OCI-LY7 (cell line): ENCODE data around the gene SRPRB. TPM values are rescaled to one million over a fixed set of nuclear protein-coding genes. Genes with fewer than 3 reads are reported as not detected.

ENCODE experiments used
- BruUV-seq: library from RNA; stranded (reverse); fragments of 400-500 nt; replicated peaks from 2 replicates; lab custom pipeline; 2021; lab: Mats Ljungman, UMichigan
- CTCF ChIA-PET: fragments of 300-600 bp; sonication (Branson Sonifier 250); formaldehyde crosslinking; loops from one replicate; lab custom pipeline; 2022; ENCODE audit warnings: antibody characterized with exemption; ENCODE audit not compliant: unreplicated experiment; lab: Charles Lee
- POLR2A ChIA-PET: fragments of 300-600 bp; sonication (Branson Sonifier 250); formaldehyde crosslinking; loops from one replicate; lab custom pipeline; 2022; ENCODE audit warnings: antibody characterized with exemption; lab: Charles Lee
- DNase-seq: peaks from one replicate; pipeline ENCODE4 v3.0.0-alpha.2; 2015; ENCODE audit warnings: low spot score
- H2AFZ ChIP-seq: fragments of 200-600 bp; sonication (generic), shearing (Covaris generic); 2 replicates; pipeline ENCODE4 v1.6.1; 2014; ENCODE audit warnings: mild to moderate bottlenecking, antibody characterized with exemption, low read length, moderate library complexity
- H3K27ac ChIP-seq: fragments of 200-600 bp; sonication (generic); 2 replicates; pipeline ENCODE4 v1.5.1; 2014; ENCODE audit warnings: mixed run types, low read depth, mild to moderate bottlenecking, moderate library complexity, low read length, inconsistent platforms; ENCODE audit not compliant: poor library complexity, severe bottlenecking
- H3K36me3 ChIP-seq: fragments of 200-600 bp; sonication (generic); 2 replicates; pipeline ENCODE4 v1.6.1; 2014; ENCODE audit warnings: mild to moderate bottlenecking, antibody characterized with exemption, low read length, moderate library complexity, mixed read lengths; ENCODE audit not compliant: insufficient read depth
- H3K4me1 ChIP-seq: fragments of 200-600 bp; sonication (generic); 2 replicates; pipeline ENCODE4 v1.5.1; 2014; ENCODE audit warnings: mild to moderate bottlenecking, low read length; ENCODE audit not compliant: insufficient read depth, poor library complexity, severe bottlenecking
- H3K4me2 ChIP-seq: fragments of 200-600 bp; sonication (generic); 2 replicates; pipeline ENCODE4 v1.6.1; 2014; ENCODE audit warnings: mild to moderate bottlenecking, low read length
- H3K4me3 ChIP-seq: fragments of 200-600 bp; sonication (generic); 2 replicates; pipeline ENCODE4 v1.5.1; 2014; ENCODE audit warnings: mild to moderate bottlenecking, low read depth, low read length; ENCODE audit not compliant: poor library complexity, severe bottlenecking
- H3K79me2 ChIP-seq: fragments of 200-600 bp; sonication (generic); 2 replicates; pipeline ENCODE4 v1.6.1; 2016; ENCODE audit warnings: low read depth, mild to moderate bottlenecking, low read length, moderate library complexity, mixed read lengths; ENCODE audit not compliant: insufficient read depth
- H3K9me2 ChIP-seq: fragments of 200-600 bp; sonication (generic); 2 replicates; pipeline ENCODE4 v1.6.1; 2016; ENCODE audit warnings: mild to moderate bottlenecking, low read length, mixed read lengths; ENCODE audit not compliant: insufficient read depth
- H3K9me3 ChIP-seq: fragments of 200-600 bp; sonication (generic); 2 replicates; pipeline ENCODE4 v1.6.1; 2014; ENCODE audit warnings: mild to moderate bottlenecking, mixed run types, low read length, mixed read lengths
- H4K20me1 ChIP-seq: fragments of 200-600 bp; sonication (generic); 2 replicates; pipeline ENCODE4 v1.6.1; 2014; ENCODE audit warnings: mild to moderate bottlenecking, antibody characterized with exemption, low read length, moderate library complexity, mixed read lengths; ENCODE audit not compliant: insufficient read depth
- EZH2phosphoT487 ChIP-seq: fragments of 200-600 bp; sonication (generic); IDR thresholded peaks from 2 replicates; pipeline ENCODE4 v1.6.1; 2018; ENCODE audit warnings: low read depth, borderline replicate concordance, mild to moderate bottlenecking, mixed run types, antibody characterized with exemption, low read length, moderate library complexity, mixed read lengths
- intact Hi-C: fragments of 100-400 bp; cut with micrococcal nuclease; formaldehyde crosslinking; loops from one replicate; pipeline ENCODE4 v1.10.0; 2022; ENCODE audit not compliant: unreplicated experiment
- total RNA-seq, 2 experiments: library from RNA; depleted of rRNA in 1 of 2; stranded (reverse); fragments of >200 nt in 1 of 2; shearing (Covaris generic) in 1 of 2; gene quantifications; 2 replicates each; pipeline ENCODE4 v1.2.3, GENCODE V29; 2014 to 2022
- TF ChIP-seq, protein P1 (sequence below): fragments of 200-600 bp; sonication (generic); conservative IDR thresholded peaks from 2 replicates; pipeline ENCODE4 v1.5.1; 2014; ENCODE audit warnings: mild to moderate bottlenecking, antibody characterized with exemption, low read length, moderate library complexity, mixed read lengths

SRPRB gene
- total RNA-seq, 2 experiments from 2014 or later: 39.4 to 54.1 TPM

DNA sequence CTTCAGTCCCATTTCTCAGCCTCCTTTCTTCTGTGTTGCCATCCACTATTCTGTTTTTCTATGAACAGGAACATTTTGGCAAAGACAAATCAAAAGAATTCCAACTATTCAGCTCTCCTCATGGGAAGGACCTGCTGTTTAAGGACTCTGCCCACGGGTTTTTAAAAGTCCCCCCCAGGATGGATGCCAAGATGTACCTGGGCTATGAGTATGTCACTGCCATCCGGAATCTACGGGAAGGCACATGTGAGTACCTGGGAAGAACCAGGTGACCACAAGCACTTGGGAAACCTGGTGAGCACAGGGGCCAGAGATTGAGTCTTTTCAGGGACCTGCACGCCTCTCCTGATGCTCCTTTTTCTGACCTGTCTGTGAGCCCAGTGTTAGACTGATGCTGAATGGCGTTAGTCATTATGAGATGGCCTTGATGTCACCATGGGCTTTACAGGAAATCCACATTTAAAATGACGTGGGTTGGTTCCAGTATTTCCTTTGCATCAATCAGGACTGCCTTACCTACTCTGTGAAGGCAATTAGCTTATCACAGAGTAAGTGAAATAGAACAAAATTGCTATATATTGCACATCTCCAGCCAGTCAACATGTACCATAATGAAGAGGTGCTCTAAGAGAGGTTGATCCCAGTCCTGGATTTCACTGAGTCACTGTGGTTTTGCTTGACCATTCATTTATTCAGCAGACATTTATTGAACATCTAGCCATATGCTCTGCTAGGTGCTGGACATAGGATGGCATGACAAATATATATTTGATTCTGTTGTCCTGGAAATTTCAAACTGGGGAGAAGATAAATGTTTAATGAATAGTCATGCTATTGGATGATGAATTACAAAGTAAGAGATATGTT is 47.7 kb upstream of the SRPRB start:
- ChIA-PET POLR2A (no interaction called here), CTCF (no interaction called here)
- Histone ChIP-seq H3K9me3 (no peaks in the 10 kb centered on the region), H3K79me2 (no peaks in the 10 kb centered on the region), H3K36me3 (no peaks in the 10 kb centered on the region), H2AFZ (no peak overlapping the region), H3K9me2 (no peaks in the 10 kb centered on the region), H3K27ac (no peak overlapping the region), H3K4me2 (no peak overlapping the region), H3K4me3 (no peak overlapping the region), H4K20me1 (no peaks in the 10 kb centered on the region), H3K4me1 (no peaks in the 10 kb centered on the region)
- no TSS peak for BruUV-seq
- intact Hi-C loops: no loop called here
- DNase-seq: no peak
- TF ChIP-seq, protein P1, sequence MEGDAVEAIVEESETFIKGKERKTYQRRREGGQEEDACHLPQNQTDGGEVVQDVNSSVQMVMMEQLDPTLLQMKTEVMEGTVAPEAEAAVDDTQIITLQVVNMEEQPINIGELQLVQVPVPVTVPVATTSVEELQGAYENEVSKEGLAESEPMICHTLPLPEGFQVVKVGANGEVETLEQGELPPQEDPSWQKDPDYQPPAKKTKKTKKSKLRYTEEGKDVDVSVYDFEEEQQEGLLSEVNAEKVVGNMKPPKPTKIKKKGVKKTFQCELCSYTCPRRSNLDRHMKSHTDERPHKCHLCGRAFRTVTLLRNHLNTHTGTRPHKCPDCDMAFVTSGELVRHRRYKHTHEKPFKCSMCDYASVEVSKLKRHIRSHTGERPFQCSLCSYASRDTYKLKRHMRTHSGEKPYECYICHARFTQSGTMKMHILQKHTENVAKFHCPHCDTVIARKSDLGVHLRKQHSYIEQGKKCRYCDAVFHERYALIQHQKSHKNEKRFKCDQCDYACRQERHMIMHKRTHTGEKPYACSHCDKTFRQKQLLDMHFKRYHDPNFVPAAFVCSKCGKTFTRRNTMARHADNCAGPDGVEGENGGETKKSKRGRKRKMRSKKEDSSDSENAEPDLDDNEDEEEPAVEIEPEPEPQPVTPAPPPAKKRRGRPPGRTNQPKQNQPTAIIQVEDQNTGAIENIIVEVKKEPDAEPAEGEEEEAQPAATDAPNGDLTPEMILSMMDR: no peak
- no peak for TF ChIP-seq EZH2phosphoT487

DNA sequence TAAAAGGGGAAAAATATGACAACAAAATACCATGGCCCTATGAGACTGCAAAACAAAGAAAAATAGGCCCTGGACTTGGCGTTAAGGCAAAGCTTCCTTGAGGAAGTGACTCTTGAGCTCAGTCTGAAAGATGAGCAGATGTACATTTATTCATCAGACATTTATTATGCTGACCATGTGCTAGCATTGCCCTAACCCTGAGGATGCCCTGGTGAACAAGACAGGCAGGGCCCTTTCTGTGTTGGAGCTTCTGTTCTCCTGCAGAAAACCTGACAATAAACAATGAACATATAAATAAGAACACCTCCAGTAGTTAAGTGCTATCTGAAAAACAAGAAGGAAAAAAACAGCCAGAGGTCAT is 47.1 kb upstream of the SRPRB start:
- TF ChIP-seq EZH2phosphoT487: no peak
- TF ChIP-seq, protein P1: no peak
- no peak overlapping the region for H3K4me2 ChIP-seq
- H3K4me1 ChIP-seq: no peaks in the 10 kb centered on the region
- H3K9me3 ChIP-seq: no peaks in the 10 kb centered on the region
- no peaks in the 10 kb centered on the region for H3K9me2 ChIP-seq
- no peak overlapping the region for H3K4me3 ChIP-seq
- CTCF ChIA-PET: no interaction called here
- BruUV-seq: no TSS peak
- no peaks in the 10 kb centered on the region for H3K36me3 ChIP-seq
- no peak for DNase-seq
- H4K20me1 ChIP-seq: no peaks in the 10 kb centered on the region
- H2AFZ ChIP-seq: no peak overlapping the region
- POLR2A ChIA-PET: no interaction called here
- H3K79me2 ChIP-seq: no peaks in the 10 kb centered on the region
- H3K27ac ChIP-seq: no peak overlapping the region
- intact Hi-C loops: no loop called here

DNA sequence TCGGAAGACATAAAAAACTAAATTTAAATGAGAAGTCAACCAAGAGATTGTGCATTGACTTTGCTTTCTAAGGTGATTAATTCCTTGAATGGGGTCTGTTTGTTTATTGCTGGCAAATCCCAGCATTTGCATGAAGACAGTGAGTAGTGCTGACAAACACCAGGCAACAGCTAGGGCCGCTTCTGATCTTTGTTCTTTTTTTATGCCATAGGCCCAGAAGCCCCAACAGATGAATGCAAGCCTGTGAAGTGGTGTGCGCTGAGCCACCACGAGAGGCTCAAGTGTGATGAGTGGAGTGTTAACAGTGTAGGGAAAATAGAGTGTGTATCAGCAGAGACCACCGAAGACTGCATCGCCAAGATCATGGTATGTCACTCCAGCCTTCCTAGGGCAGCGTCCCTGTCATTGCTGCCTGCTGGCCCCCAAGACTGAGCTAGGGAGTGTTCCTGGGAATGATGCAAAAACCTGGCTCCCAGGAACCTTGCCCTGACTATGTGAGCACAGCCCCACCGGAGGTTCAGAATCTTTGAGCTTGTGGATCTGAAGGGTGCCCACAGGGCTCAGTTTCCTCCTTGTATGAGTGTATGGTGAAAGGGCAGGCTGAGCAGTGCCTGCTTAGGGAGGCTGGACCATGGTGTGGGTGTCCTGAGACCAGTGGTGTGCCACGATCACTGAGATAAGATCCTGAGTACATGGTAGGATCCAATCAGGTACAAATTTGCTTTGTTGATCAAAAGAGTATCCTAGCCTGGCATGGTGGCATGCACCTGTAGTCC is 46.5 kb upstream of the SRPRB start:
- no peaks in the 10 kb centered on the region for H3K9me2 ChIP-seq
- H3K4me3 ChIP-seq: no peak overlapping the region
- no peak overlapping the region for H3K4me2 ChIP-seq
- no peaks in the 10 kb centered on the region for H4K20me1 ChIP-seq
- no peaks in the 10 kb centered on the region for H3K36me3 ChIP-seq
- no peak overlapping the region for H2AFZ ChIP-seq
- DNase-seq: no peak
- TF ChIP-seq EZH2phosphoT487: no peak
- TF ChIP-seq, protein P1: no peak
- no peaks in the 10 kb centered on the region for H3K9me3 ChIP-seq
- POLR2A ChIA-PET: no interaction called here
- no TSS peak for BruUV-seq
- H3K27ac ChIP-seq: no peak overlapping the region
- no peaks in the 10 kb centered on the region for H3K79me2 ChIP-seq
- CTCF ChIA-PET: no interaction called here
- intact Hi-C loops: no loop called here
- no peaks in the 10 kb centered on the region for H3K4me1 ChIP-seq
